ES-I3 (cell line): Measurements from ENCODE around the gene CD53.

Experiments
- H3K36me3 ChIP-seq: 2 replicates; pipeline ENCODE4 v1.6.1; 2013; ENCODE audit warnings: mild to moderate bottlenecking, low read length, control low read depth, moderate library complexity; ENCODE audit not compliant: insufficient read depth
- H3K4me1 ChIP-seq: 2 replicates; pipeline ENCODE4 v1.6.1; 2013; ENCODE audit warnings: mild to moderate bottlenecking, control low read depth, low read length; ENCODE audit not compliant: insufficient read depth
- H3K9ac ChIP-seq: 2 replicates; pipeline ENCODE4 v1.6.1; 2013; ENCODE audit warnings: low read depth, mild to moderate bottlenecking, low read length, moderate library complexity
- H3K9me3 ChIP-seq: 2 replicates; pipeline ENCODE4 v1.6.1; 2013; ENCODE audit warnings: mild to moderate bottlenecking, low read length, moderate library complexity; ENCODE audit not compliant: control insufficient read depth, insufficient read depth

Gene CD53

DNA sequence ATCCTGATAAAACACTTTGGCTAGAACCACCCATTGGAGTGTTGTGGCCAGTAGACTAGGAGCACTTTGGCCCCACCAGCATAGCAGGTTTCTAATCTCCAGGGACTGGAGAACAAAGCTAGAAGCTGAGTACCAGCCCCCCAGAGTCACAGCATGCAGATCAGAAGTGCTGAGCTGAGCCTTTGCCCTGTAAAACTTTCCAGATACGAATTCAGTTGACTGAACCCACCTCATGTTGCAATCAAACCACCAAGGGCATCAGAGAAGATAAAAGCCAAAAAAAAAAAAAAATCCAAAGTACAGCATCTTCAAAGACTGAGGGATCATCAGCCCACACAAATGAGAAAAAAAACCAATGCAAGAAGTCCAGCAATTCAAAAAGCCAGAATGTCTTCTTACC, 8.7 kb upstream of the CD53 start:
- Histone ChIP-seq H3K9me3 (no peaks in the 10 kb centered on the region; the same call in 1 of the 2 replicates), H3K9ac (no peak overlapping the region), H3K4me1 (no peaks in the 10 kb centered on the region), H3K36me3 (no peaks in the 10 kb centered on the region)

DNA sequence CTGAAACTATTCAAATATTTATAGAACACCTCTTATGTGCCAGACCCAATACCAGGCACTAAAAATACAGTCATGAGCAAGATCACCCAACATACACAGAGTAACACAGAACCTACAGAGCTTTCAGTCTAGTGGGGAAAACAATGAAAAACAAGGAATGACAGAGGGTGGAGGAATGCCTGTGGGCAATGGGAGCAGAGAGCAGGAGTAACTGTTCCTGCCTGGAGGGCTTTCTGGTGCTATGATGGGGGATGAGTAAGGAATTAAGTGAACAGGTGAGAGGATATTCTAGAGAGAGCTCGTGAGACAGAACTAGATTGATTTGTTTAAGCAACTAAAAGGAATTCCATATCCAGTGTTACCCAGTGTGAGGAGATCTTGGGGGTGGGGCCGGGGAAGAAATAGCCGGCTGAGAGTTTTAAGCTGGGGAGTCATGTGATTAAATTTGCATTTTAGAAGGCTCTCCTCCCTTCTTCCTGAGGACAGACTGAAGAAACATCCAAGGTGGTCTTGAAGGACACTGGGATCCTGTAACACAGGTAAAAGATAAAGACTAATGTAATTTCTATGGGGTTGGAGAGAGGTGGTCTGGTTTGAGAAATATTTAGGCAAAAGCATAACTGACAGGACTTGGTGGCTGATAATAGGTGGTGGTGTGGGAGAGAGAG, 2.1 kb upstream of the CD53 start:
- H3K9me3 ChIP-seq = no peaks in the 10 kb centered on the region; the same call in 1 of the 2 replicates
- no peak overlapping the region; the same call in 1 of the 2 replicates for H3K9ac ChIP-seq
- no peaks in the 10 kb centered on the region for H3K36me3 ChIP-seq
- H3K4me1 ChIP-seq = peaks cover 10% of the 10 kb centered on the region

DNA sequence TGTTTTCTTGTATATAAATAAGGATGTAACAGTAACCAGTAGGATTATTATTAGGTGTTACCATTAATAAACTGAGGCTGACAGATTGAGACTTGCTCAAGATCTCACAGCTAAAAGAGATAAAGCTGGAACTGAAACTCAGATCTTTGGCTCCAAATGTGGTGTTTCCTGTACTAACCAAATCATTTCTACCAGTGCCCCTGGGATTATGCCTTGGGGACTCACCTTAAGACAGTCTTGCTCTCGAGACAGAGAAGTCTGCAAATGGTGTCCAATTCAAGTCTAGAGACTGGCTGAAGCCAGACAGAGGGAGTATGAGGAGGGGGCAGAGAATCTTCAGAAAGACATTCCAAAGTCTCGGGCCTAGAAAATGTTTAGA, 593 bp upstream of the CD53 start:
- Histone ChIP-seq H3K4me1 (peaks cover 10% of the 10 kb centered on the region), H3K9me3 (no peaks in the 10 kb centered on the region; the same call in 1 of the 2 replicates), H3K9ac (no peak overlapping the region), H3K36me3 (no peaks in the 10 kb centered on the region)

DNA sequence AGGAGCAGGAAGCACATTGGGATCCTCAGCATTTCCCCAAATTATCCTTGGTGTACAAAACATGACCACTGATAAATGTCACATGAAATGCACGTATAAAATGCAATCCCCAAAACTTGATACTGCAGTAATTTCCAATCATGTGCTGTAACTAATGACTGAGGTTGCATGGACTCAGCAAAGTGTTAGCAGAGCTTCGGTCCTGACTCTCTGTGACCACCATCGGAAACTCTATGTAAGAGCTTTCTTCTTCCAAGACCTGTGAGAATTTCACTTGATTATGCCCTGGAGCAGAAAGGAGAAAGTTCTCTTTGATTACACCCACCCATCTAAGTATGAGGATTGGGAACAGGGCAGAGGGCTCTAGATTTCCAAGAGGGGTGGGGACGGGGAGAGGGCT, 908 bp downstream of the CD53 start:
- Histone ChIP-seq H3K9me3 (no peaks in the 10 kb centered on the region), H3K4me1 (peaks cover 10% of the 10 kb centered on the region), H3K9ac (no peak overlapping the region), H3K36me3 (no peaks in the 10 kb centered on the region)

DNA sequence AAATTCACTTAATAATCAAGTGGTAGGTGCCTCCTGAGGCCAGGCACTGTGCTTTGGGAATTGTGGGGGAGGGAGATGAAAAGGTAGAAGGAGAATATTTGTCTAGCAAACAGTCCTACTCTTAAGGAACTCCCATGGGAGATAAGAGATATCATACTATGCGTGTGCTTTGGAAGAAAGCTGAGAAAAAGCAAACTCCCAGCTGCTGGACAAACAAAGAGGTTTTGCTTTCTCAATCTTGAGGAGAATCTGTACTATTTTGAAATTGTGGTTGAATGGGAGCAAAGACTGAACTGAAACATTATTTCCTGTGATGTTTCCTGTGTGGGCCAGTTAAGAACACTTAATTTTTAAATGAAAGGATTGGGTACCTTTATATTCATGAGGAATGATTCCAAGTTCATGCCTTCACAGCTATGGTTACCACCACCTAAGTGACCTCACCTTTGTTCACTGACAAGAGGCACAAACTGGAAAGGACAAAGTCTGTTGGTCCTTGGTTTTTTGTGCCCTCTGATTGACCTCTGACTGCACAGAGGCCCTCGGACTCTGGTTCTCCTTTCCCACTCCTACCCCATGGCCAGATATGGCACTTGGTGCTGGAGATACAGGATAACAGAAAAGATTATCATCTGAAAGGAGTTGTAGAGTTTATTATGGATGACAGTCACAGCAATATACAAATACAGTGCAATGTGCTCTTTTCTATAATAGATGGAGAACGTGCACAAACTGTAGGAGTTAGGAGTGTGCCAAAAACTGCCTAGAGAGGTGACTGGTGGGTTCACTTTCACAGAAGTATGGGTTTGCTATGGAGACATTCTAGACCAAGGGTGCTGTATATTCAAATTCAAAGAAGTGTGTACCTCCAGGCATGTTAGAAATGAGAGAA, 1.6 kb downstream of the CD53 start:
- Histone ChIP-seq H3K9me3 (no peaks in the 10 kb centered on the region), H3K4me1 (peaks cover 10% of the 10 kb centered on the region), H3K9ac (no peak overlapping the region), H3K36me3 (no peaks in the 10 kb centered on the region)

DNA sequence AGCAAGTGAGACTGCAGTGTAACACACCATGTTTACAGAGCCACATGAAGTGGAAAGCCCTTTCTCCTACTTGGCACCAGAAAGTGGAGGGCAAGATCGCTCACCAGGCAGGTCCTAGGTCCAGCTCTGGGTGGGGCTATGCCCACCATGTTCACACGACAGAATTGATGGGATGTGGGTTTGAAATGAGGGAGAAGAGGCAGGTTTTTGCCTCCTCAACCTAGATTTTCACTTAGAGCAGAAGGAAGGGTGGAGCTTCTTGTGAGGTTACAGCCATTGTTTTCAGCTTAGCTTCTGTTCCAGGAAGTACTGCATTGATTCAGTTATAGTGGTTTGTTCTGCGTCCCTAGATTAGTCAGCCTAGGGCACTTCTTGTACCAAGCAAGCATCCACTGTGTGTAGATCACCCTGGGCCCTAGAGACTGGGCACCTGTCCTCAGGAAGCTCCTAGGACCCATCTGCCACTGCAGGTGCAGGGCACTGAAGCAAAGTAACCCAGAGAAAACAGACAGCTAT, 2.3 kb downstream of the CD53 start:
- H3K9ac ChIP-seq = no peak overlapping the region
- peaks cover 10% of the 10 kb centered on the region for H3K4me1 ChIP-seq

DNA sequence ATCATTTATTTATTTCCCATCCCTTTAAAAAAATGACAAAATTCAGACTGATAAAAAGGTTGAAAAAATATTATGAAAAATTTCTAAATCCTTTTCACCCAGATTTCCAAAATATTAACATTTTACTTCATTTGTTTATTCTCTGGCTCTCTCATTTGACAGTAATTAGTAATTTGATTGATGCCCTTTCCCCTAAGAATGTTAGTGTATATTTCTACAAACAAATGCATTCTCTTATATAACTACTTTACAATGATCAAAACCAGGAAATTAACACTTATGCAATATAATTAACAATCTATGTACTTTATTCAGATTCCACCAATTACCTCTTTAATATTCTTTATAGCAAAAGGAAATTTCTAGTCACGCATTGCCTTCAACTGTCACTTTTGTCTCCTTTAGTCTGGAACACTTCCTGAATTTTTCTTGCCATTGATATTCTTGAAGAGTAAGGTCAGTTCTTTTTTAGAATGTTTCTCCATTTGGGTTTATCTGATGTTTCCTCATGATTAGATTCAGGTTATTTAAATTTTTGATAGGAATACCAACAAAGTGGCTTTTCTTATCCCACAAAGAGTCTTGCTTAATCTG, 3.9 kb downstream of the CD53 start:
- H3K36me3 ChIP-seq = no peaks in the 10 kb centered on the region
- H3K9me3 ChIP-seq = no peaks in the 10 kb centered on the region
- H3K9ac ChIP-seq = no peak overlapping the region
- H3K4me1 ChIP-seq = no peaks in the 10 kb centered on the region

More for the DNA sequence above, 2.3 kb downstream of the CD53 start:
- H3K9me3 ChIP-seq = no peaks in the 10 kb centered on the region
- H3K36me3 ChIP-seq = no peaks in the 10 kb centered on the region

DNA sequence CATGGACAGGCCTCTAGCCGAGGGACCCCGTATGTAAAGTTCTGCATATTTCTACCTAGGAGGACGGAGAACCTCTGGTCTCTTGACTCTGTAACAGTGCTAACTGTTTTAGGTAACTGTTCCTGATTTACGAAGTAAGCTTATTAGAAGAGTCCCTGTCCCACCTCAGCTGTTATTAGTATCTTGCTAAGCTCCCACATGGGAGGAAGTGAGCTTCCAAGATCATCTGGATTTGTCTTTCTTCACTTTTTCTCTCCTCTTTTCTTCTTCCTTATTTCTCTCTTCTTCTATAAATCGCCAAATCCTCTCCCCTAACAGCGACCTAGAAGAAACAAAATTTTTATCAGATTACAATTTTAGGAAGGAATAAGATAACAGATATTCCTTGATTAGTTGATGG, 4.4 kb downstream of the CD53 start:
- no peak overlapping the region for H3K9ac ChIP-seq
- H3K36me3 ChIP-seq = no peaks in the 10 kb centered on the region
- H3K9me3 ChIP-seq = no peaks in the 10 kb centered on the region
- H3K4me1 ChIP-seq = no peaks in the 10 kb centered on the region

DNA sequence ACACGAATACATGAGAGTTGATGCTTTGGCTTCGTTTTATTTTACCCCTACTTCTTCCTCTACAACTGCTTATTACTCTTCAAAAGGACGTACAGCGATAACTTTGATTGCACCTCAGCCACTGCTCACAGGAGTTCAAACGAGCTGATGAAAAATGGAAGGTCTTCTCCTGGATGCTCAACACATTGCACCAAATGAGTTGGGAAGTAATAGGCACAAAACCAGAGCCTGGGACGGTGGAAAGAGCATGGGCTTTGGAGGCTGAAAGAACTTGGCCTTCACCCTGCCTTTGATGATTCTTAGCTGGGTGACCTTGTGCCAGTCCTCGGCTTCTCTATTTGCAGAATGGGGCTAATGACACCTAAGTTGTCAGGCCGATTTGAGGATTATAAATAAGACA, 4.8 kb downstream of the CD53 start:
- no peak overlapping the region for H3K9ac ChIP-seq
- H3K9me3 ChIP-seq = no peaks in the 10 kb centered on the region
- no peaks in the 10 kb centered on the region for H3K4me1 ChIP-seq
- no peaks in the 10 kb centered on the region for H3K36me3 ChIP-seq

DNA sequence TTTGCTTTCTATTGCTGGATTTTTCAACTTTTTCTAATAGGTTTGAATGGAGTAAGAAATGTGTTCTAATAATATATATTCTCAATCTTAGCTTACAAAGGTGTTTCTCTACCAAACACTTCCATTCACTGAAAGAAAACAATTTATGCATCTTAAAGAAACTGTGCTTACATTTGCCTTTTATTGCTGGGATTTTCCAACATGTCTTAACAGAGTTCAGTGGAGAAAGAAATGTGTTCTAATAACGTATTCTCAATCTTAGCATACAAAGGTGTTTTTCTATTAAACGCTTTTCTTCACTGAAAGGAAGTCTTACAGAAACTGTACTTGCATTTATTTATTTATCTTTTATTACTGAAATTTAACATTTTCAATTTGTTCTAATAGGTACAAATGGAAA, 5.6 kb downstream of the CD53 start:
- Histone ChIP-seq H3K9ac (no peak overlapping the region), H3K4me1 (no peaks in the 10 kb centered on the region), H3K9me3 (no peaks in the 10 kb centered on the region), H3K36me3 (no peaks in the 10 kb centered on the region)

GRCh38 chr1:110878993-110879392, 6.0 kb downstream of the CD53 start:
- H3K9ac ChIP-seq = no peak overlapping the region
- no peaks in the 10 kb centered on the region for H3K9me3 ChIP-seq
- H3K36me3 ChIP-seq = no peaks in the 10 kb centered on the region
- no peaks in the 10 kb centered on the region for H3K4me1 ChIP-seq

DNA sequence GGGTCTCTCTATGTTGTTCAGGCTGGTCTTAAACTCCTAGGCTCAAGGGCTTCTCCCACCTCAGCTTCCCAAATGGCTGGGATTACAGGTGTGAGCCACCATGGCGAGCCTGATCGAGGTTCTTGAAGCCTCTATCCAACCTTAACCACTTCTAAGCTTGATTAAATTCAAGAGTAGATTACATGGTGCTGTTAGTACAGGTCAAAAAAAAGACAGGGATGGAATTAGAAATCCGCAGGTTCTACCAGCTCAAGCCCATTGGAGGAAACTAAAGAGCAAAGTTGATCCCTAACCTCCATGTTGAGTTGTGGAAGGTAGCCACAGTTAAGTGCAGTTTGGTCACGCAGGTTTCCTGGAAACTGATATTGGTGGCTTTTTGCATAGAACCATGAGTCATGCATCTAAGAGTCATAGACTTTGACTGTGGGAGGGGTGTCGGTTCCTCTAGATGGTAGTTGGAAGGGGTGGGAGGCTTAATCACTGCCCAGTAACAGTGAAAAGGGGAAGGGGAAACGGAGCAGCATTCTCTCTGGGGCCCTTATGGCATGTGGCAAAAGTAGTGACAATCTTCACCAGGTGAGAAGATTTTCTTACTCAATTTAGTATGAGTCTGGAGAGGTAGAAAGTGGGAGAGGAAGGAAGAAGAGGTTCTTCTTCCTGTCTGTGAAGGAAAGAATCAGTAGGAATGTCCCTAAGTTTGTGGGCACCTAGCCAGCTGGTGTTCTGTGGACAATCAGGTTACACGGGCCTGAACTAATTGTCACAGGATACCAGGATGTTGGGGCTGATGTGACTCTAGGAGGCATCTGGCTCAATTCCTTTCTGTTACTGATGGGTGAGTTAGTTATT, 7.0 kb downstream of the CD53 start:
- H3K9me3 ChIP-seq = no peaks in the 10 kb centered on the region
- no peaks in the 10 kb centered on the region for H3K36me3 ChIP-seq
- H3K4me1 ChIP-seq = no peaks in the 10 kb centered on the region
- H3K9ac ChIP-seq = no peak overlapping the region

- Histone ChIP-seq H3K36me3 (no peaks in the 10 kb centered on the region), H3K4me1 (no peaks in the 10 kb centered on the region), H3K9me3 (no peaks in the 10 kb centered on the region), H3K9ac (no peak overlapping the region)
Observed at GRCh38 chr1:110880708-110881374, 7.9 kb downstream of the CD53 start.
